GM21576 (cell line): ENCODE measurements around the gene TMEM145.
A peak's percentile ranks its signal among the peaks of the same experiment; 100 is the strongest.

Source experiments
- ATAC-seq: cut with Tn5 transposase; IDR thresholded peaks from one replicate; pipeline ENCODE4 v1.9.1; 2021; ENCODE audit warnings: mild to moderate bottlenecking, moderate library complexity; ENCODE audit not compliant: unreplicated experiment

TMEM145 gene

GRCh38 chr19:42277821-42278451 lies 35.2 kb upstream of the TMEM145 start:
- no peak for ATAC-seq

GRCh38 chr19:42278452-42279154 lies 34.5 kb upstream of the TMEM145 start:
- no peak for ATAC-seq

GRCh38 chr19:42279155-42279901 lies 33.8 kb upstream of the TMEM145 start:
- no peak for ATAC-seq

GRCh38 chr19:42279902-42280814 lies 33.0 kb upstream of the TMEM145 start:
- peak; percentile 31 for ATAC-seq

GRCh38 chr19:42280815-42281145 lies 32.3 kb upstream of the TMEM145 start:
- no peak for ATAC-seq

GRCh38 chr19:42281146-42281826 lies 31.8 kb upstream of the TMEM145 start:
- no peak for ATAC-seq

- no peak for ATAC-seq
Observed at GRCh38 chr19:42281827-42282762, 31.0 kb upstream of the TMEM145 start.

GRCh38 chr19:42282819-42283187 lies 30.3 kb upstream of the TMEM145 start:
- ATAC-seq: no peak

- ATAC-seq: peak; percentile 42
Observed at GRCh38 chr19:42283188-42284065, 29.7 kb upstream of the TMEM145 start.

- ATAC-seq: peak; percentile 18
Observed at GRCh38 chr19:42284066-42284501, 29.0 kb upstream of the TMEM145 start.

GRCh38 chr19:42284591-42285341 lies 28.3 kb upstream of the TMEM145 start:
- ATAC-seq: no peak

- ATAC-seq: no peak
Observed at GRCh38 chr19:42285541-42285941, 27.6 kb upstream of the TMEM145 start.

GRCh38 chr19:42285988-42286348 lies 27.1 kb upstream of the TMEM145 start:
- no peak for ATAC-seq

GRCh38 chr19:42286349-42287016 lies 26.6 kb upstream of the TMEM145 start:
- ATAC-seq: no peak

GRCh38 chr19:42287017-42287826 lies 25.9 kb upstream of the TMEM145 start:
- no peak for ATAC-seq

- no peak for ATAC-seq
Observed at GRCh38 chr19:42287827-42288107, 25.3 kb upstream of the TMEM145 start.

GRCh38 chr19:42288387-42288786 lies 24.7 kb upstream of the TMEM145 start:
- ATAC-seq: no peak
